Activated T-helper 9 cell treated with anti-CD3 and anti-CD28 coated beads, Interleukin-2, amount 50 U/mL, for 16 hours (primary cell): ENCODE measurements around the gene KLHL34.

ENCODE experiments used
- DNase-seq: peaks from one replicate; pipeline ENCODE4 v3.0.0-alpha.2; 2020; ENCODE audit warnings: low read depth

The KLHL34 gene, protein sequence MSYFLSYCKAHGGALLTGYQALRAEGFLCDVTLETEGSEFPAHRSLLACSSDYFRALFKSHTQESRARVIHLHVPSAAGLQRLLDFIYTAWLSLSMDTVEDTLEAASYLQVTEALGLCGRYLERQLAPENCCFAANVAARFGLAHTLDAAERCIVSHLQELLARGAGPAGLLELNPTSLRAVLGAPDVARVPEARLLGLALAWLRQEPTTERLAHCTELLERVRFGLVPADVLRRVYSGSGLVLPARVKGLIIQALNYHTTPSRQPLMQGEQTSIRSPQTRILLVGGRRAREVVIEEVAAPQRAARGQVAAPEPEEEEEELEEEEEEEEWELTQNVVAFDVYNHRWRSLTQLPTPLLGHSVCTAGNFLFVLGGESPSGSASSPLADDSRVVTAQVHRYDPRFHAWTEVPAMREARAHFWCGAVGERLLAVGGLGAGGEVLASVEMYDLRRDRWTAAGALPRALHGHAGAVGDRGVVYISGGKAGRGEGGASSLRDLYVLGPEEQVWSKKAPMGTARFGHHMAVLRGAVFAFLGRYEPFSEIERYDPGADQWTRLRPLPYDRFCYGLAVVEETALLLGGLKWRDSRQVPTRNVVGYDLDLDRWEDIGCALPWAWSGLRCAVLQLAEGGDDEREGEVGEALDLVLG

DNA sequence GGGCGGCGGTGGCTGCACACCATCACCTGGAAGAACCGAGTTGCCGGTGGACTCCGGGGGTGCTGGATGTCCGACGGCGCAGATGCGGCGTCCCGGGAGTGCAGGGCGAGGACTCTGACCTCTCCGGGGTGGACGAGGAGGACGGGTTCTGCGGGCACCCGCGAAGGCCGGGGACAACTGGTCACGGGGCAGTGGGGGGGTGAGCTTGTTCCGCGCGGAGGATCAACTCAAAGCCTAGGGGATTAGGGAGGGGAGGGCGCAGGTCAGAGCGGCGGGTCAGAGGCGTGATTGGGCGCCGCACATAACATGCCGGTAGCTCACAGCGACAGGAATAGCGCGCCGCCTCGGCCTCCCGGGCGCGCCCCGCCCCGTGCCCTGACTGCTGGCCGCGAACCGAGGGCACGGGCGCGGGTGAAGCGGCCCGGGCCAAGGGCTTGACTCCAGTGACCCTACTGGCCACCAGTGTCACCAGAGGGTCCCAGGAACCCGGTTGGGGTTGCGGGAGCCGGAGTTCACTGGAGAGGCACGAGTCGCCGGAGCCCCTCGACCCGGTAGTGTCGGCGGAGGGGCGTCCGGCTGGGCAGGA, at the start of gene KLHL34:
TSS of gene KLHL34 (minus strand) at position 179 of the 586 bp plus-strand sequence. CDS start 542 bp downstream, outside the sequence.
- DNase-seq: no peak

DNA sequence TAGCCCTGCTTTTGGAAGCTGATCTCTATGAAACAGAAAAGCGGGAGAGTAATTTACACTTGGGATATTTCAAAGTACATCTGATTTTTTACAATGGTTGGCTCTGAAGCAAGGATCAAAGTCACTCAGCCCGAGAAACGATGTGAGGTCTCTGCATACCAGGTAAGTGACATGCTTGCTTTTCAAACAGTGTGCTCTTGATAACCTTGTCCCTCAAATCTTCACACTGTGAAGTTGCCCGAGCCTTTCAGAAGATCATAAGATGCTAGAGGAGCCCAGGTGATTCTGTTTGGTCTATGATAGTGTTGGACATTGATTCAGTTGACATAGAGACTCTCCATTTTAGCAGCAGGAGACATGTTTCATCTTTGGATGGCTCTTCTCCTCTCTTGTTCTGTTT, 47.1 kb upstream of the KLHL34 start:
- DNase-seq: no peak

DNA sequence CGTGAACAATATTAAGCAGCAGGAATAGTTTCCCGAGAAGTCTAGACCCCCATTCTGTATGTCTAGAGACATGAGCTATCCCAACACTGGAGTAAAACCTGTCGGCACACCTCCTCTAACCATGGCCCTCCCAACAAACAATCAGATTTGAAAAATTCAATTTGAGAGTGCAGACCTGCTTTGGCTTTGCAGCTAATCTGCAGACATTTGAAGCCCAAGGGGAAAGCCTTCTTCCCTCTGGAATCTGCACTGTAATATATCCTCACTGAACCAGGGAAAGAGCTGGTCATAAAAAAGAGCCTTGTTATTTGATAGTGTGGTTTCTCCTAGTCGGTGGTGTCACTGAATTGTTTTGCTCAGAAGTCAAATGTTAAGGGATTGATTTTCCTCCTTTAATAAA, 44.6 kb upstream of the KLHL34 start:
- DNase-seq: no peak

DNA sequence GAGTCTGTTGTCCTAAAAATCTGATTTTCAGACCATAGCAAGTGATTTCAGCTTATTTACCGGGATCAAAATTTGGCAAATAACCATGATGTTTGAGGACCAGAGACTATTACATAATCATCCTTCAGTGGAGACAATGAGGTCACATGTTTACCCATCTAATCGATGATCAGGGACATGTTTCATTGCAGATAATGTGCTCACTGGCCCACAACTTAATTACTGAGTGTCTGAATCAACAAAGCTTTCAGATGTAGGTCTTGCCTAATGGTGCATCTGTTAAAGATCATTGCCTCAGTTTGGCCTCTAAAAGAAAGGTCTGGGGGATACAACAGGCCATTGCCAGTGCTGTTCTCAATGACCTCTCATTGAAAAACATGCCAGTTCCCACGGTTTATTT, 42.8 kb upstream of the KLHL34 start:
- DNase-seq: no peak

DNA sequence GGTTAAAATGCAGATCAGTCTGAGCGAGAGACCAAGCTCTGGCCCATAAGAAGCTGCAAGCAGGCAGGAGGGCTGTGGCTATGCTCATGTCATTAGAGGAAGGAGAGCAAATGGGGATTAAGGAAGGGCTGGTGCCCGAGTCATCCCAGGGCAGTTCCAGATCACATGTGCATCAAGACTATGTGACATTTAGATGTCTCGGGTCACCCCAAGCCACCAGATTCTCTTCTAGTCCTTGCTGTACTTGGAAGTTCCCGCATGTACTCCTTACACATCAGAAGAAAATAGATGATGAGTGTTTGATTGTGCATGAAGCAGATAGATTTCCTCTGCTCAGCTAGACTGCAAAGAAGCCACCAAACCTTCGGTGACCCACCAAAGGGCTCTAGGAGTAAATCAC, 42.1 kb upstream of the KLHL34 start:
- no peak for DNase-seq

DNA sequence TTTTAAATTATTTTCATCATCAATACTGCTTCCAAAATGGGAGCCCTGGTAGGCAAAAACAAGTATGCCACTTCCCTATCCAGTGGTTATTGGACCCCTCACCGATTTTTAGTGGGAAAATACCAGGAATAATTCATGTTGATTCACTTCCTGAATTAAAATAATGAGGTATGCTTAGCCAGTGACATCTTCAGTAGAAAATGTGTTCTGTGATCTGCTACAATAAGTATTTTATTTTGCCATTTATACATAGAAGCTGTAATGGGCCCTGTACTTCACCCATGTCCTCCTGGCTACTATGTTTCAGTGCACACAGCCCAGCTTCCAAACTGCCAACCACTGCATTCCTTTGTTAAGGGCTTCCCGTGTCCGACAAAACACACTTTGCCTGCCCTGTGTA, 41.0 kb upstream of the KLHL34 start:
- DNase-seq: no peak

DNA sequence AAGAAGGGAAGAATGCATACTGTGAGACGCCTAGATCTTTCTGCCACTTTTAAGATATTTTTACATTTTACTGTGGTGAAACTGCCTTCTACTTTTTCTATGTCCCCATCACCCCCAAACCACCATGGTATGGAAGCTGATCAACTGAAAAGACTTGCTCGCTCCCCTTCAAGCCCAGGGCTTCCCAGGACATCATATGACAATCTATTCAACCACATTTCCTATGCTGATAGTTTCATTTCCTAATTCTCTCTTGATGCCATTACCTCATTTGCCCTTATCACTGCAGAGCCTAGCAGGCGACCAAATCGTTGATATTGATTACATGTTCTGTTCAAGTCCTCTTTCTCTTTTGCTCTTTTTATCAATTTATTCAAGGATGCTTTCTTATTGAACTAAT, 40.1 kb upstream of the KLHL34 start:
- DNase-seq: no peak

DNA sequence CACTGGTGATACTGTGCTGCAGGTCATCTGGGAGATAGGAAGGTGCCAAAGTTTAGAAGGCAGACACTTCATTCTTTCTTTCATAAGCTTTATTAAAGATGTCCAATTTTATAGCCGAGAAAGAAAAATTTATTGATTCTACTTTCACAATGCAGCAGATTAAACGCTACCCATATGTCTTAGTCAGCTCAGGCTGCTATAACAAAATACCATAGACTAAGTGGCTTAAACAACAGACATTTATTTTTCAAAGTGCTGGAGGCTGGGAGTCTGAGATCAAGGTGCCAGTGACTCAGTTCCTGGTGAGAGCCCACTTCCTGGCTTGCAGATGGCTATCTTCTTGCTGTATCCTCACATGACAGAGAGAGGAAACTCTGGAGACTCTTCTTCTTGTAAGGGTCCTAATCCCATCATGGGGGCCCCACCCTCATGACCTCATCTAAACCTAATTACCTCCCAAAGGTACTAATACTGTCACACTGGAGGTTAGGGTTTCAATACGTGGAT, 33.4 kb upstream of the KLHL34 start:
- DNase-seq: no peak

DNA sequence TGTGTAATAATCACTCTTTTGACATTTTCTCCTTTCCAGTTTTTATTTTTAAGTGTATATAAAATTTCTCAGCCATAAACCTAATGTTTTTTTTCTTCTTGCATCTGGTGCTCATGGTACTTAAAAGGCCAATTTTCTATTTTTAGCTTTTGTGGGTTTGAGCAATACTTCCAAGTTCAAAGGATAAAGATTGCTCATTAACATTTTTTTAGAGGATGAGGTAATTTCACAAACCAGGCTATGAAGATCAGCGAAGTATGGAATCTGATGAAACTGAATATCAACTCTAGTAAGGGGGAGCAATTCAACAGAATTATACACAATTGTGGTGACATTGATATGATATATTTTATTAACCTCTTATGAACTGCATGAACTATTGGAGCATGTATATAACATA, 25.8 kb upstream of the KLHL34 start:
- DNase-seq: no peak

DNA sequence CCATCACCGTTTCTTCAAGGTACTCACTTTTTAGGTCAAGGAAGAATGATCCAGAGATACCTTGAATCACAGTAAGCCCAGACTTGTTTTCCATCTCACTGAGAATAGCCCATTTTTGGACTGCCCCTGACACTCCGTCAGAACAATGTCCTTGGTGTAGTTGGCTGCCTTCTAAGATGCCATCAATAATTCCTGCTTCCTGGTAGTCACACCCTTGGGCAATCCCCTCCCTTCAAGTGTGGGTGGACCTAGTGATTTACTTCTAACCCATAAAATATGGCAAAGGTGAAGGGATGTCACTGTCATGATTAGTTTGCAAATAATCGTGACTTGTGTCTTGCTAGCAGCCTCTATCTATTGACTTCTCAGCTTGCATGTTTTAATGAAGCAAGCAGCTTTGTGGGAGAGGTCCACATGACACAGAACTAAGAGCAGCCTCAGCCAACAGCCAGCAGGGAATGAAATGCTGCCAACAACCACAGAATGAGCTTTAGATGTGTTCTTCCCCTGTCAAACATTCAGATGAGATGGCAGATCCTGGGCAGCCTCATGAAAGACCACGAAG, 20.0 kb upstream of the KLHL34 start:
- DNase-seq: no peak

DNA sequence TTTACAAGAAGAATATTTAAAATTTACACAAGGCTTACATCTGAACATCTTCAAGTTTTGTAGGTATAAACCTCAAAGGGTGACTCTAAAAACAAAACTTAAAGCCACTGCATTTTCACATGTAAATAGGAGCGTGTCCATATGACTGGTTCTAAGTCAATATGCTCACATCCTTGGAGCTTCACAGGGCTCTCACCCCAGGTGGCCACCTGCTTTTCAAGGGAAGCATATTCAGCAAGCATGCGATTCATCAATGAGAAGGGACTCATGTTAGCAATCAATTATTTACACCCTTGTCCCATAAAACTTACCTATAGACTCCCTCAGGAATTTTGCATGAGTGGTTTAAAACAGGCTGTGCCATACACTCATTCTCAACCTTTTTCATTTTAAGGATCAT, 17.8 kb upstream of the KLHL34 start:
- DNase-seq: no peak

DNA sequence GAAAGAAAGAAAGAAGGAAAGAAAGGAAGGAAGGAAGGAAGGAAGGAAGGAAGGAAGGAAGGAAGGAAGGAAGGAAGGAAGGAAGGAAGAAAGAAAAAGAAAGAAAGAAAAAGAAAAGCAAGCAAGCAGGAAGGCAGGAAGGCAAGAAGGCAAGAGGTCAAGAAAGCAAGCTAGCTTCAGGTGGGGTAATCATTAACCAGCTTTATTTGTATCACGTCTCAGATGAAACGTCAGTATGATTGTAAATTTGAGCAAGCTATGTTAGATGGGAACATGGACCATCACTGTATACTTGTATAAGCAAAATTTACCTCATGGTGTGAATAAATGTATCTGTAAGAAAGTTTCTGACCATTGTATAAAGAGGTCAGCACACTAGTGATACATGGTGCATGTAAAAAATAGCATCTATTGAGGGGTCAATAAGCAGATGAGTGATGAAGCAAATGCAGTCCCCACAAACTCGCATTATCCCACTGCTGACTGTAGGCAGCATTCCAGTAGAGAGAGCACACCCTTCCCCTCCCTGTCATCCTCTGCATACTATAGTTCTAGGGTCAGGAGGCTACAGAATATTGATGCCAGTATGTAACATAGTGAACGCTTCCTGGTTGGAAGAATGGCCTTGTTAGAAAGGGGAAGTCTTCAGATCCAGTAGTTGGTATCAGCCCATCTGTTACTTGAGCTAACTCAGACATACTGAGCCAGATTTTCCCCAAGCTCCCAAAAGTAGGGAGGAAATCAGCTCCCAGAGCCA, 16.5 kb upstream of the KLHL34 start:
- no peak for DNase-seq

DNA sequence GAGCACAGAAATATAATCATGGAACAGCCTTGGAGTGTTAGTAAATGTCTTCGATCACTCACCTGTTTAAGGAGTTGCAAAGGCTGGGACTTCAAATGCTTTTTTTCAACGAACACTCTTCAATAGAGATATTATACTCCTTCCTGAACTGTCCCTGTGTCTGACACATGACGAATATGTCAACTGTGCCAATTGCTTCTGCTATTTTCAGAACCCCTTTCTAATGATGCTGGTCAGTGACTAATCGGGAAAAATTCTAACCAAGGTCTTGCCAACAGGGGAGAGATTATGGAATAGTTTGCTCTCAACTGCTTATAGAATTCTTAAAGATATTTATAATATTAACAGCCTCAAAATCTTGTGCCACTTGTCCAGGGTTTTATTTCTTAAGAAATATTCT, 8.5 kb upstream of the KLHL34 start:
- no peak for DNase-seq

DNA sequence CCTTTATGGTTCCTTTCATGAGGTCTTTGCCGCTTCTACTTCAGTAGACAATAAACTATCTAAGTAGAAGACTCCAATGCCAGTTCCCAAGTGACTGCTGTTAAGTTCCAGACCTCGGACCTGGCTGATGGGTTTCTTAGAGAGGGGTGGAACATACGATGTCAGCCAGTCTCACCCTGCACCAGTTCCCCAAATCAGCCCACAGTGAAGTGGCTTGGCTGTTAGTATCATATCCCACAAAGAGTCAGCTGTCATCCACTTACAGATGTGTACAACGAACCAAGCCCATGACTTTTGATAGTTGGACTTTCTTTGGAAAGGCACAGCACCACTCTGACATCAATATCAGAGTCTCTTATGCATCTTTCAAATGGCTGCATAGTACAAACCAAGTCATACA, 8.1 kb upstream of the KLHL34 start:
- DNase-seq: no peak

DNA sequence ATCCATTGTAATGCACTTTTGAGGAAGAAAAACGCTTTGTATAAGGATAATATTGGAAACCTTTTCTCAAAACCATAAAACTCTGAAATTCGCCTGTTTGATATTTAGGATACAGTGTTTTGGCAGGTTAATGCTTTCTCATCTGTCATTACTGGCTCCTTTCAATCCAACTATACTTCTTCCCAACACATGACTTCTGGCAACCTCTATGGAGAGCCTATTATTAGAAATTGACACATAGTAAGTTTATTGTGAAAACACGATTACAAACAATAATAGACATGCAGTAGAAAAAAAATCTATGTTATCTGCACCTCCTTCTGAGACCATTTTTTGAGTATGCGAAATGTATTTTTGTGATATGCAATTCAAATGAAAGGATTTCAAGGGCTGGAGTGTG, 4.6 kb upstream of the KLHL34 start:
- no peak for DNase-seq

DNA sequence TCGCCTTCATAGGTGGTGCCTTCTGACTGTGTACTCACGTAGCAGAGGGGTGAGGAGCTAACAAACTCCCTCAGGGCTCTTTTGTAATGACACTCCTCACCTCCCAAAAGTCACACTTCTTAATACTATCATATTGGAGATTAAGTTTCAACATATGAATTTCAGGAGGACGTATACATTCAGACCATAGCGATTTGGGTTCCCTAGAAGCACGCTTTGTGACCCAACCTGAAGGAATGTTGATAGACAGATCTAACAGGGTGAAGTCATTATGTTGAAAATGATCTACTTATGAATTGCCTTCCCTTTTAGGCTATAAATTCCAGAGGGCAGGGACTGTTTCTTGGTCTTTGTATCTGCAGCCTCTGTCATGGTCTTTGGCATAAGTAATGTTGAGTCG, 3.2 kb upstream of the KLHL34 start:
- no peak for DNase-seq

DNA sequence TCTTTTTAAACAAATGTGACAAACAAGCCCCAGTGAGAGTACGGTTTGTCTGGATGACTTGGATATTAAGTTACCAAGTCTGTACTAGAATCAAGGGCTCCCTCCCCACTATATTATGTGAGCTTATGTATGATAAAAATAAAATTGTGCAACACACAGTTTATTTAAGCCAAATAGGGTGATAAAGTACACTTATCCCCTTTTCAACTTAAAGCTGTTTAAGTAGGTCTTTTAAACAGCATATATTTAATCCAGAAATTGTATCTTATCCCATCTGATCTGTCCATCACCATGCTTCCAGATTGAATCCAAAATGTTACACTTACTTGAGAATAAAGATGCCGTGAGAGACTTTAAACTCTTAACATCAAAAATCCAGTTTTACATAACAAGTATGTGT, 2.0 kb upstream of the KLHL34 start:
- no peak for DNase-seq

DNA sequence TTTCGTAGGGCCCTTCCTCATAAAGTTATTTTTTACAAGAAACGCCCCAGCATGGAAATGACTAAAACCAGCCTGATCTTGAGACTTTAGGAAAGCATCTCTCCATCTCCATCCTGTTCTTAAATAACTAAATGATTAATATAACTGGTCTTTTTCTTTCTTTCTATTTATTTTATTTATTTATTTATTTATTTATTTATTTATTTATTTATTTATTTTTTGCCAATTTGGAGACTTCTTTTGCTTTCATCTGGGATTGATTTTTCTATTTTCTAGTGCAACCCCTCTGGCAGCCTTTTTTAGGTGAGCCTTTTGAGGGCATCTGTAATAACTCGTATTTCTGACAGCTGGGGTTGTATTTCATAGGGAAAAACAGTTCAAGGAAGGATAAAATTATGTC, 1.2 kb upstream of the KLHL34 start:
- no peak for DNase-seq

DNA sequence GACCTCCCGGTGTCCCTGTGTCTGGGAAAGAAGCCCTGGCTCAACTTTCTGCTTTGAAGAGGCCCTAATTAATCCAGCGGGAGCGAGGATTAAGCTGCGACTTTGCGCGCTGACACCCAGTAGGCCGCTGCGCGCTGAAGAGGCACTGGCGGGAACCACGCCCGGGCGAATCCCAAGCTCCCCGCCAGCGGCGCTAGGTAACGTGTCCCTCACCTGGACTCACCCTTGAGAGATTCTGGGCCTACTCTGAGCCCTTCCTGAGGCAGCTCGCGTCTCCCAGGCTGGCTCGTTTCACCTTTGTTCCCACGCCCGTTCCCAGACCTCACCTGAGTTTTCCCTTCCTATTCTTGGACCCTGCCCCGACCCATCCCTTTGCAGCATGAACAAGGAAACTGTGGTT, 616 bp upstream of the KLHL34 start:
- no peak for DNase-seq

DNA sequence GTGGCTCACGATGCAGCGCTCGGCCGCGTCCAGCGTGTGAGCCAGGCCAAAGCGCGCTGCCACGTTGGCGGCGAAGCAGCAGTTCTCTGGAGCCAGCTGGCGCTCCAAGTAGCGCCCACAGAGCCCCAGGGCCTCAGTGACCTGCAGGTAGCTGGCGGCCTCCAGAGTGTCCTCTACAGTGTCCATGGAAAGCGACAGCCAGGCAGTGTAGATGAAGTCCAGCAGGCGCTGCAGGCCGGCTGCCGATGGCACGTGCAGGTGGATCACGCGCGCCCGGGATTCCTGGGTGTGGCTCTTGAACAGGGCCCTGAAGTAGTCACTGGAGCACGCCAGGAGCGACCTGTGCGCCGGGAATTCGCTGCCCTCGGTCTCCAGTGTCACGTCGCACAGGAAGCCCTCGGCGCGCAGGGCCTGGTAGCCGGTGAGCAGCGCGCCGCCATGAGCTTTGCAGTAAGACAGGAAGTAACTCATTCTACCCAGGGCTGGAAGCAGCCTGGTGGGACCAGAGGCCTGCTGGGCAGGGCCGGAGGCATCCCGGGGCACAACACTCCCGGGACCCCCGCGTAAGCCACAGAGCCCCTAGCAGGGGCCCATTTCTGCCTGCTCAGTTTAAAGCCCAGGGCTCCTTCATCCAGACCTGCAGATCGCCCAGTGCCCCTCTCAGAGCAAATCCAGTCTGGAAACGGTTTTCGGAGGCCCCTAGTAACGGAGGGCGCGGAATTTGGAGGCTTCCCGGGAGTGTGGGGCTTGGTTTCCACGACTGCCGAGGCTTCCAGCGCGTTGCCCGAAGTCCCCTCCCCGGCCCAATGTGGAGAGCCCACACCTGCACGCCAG, 595 bp downstream of the KLHL34 start:
- no peak for DNase-seq

DNA sequence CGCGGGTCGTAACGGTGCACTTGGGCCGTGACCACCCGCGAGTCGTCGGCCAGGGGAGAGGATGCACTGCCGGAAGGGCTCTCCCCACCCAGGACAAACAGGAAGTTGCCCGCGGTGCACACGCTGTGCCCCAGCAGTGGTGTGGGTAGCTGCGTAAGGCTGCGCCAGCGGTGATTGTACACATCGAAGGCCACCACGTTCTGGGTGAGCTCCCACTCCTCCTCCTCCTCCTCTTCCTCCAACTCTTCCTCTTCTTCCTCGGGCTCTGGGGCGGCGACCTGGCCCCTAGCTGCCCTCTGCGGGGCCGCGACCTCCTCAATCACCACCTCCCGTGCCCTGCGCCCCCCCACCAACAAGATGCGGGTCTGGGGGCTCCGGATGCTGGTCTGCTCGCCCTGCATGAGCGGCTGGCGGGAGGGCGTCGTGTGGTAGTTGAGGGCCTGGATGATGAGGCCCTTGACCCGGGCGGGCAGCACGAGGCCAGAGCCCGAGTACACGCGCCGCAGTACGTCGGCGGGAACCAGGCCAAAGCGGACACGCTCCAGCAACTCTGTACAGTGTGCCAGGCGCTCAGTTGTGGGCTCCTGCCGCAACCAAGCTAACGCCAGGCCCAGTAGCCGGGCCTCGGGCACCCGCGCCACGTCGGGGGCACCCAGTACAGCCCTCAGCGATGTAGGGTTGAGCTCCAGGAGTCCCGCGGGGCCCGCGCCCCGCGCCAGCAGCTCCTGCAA, 1.4 kb downstream of the KLHL34 start:
- DNase-seq: no peak
